H9 (cell line): ENCODE measurements around the gene S100A16. TPM values are rescaled to one million over a fixed set of nuclear protein-coding genes. Genes with fewer than 3 reads are reported as not detected.

Experiments used
- DNase-seq: peaks from one replicate; pipeline ENCODE4 v3.0.0-alpha.2; 2017
- H2AFZ ChIP-seq: one replicate; pipeline ENCODE4 v1.6.1; 2013; ENCODE audit warnings: mild to moderate bottlenecking, low read length, control low read depth, moderate library complexity
- H2AK5ac ChIP-seq: 2 replicates; pipeline ENCODE4 v1.6.1; 2013; ENCODE audit warnings: low read length, control low read depth, mixed read lengths; ENCODE audit not compliant: insufficient read length
- H2BK120ac ChIP-seq: one replicate; pipeline ENCODE4 v1.6.1; 2013; ENCODE audit warnings: low read depth, mild to moderate bottlenecking, low read length, control low read depth, inconsistent platforms; ENCODE audit not compliant: poor library complexity, severe bottlenecking
- H2BK12ac ChIP-seq: 2 replicates; pipeline ENCODE4 v1.6.1; 2013; ENCODE audit warnings: low read length, control low read depth, mixed read lengths, low read depth; ENCODE audit not compliant: insufficient read length
- H2BK15ac ChIP-seq: 2 replicates; pipeline ENCODE4 v1.6.1; 2013; ENCODE audit warnings: low read depth, low read length, control low read depth
- H2BK20ac ChIP-seq: one replicate; pipeline ENCODE4 v1.6.1; 2013; ENCODE audit warnings: low read depth, mild to moderate bottlenecking, low read length, control low read depth, inconsistent platforms; ENCODE audit not compliant: poor library complexity, severe bottlenecking
- H2BK5ac ChIP-seq: 2 replicates; pipeline ENCODE4 v1.6.1; 2013; ENCODE audit warnings: low read length, control low read depth, mixed read lengths; ENCODE audit not compliant: insufficient read length
- H3K14ac ChIP-seq: 2 replicates; pipeline ENCODE4 v1.6.1; 2013; ENCODE audit warnings: low read length, control low read depth; ENCODE audit not compliant: insufficient read depth
- H3K18ac ChIP-seq: 2 replicates; pipeline ENCODE4 v1.6.1; 2013; ENCODE audit warnings: low read depth, mild to moderate bottlenecking, mixed read lengths, low read length, control low read depth; ENCODE audit not compliant: insufficient read length
- H3K23ac ChIP-seq: 2 replicates; pipeline ENCODE4 v1.6.1; 2013; ENCODE audit warnings: low read length, control low read depth, mixed read lengths, low read depth; ENCODE audit not compliant: insufficient read length
- H3K23me2 ChIP-seq: 2 replicates; pipeline ENCODE4 v1.6.1; 2013; ENCODE audit warnings: low read depth, mild to moderate bottlenecking, mixed read lengths, low read length, control low read depth; ENCODE audit not compliant: insufficient read length, poor library complexity, severe bottlenecking
- H3K27ac ChIP-seq: 2 replicates; pipeline ENCODE4 v1.5.1; 2013; ENCODE audit warnings: low read length, control low read depth, mixed read lengths, low read depth; ENCODE audit not compliant: insufficient read length
- H3K27me3 ChIP-seq: 2 replicates; pipeline ENCODE4 v1.6.1; 2013; ENCODE audit warnings: low read length, control low read depth, inconsistent platforms; ENCODE audit not compliant: insufficient read depth
- H3K4ac ChIP-seq: 2 replicates; pipeline ENCODE4 v1.6.1; 2013; ENCODE audit warnings: low read depth, mild to moderate bottlenecking, control low read depth, inconsistent platforms, low read length, moderate library complexity
- H3K4me1 ChIP-seq: 2 replicates; pipeline ENCODE4 v1.6.1; 2013; ENCODE audit warnings: low read length, control low read depth, inconsistent platforms; ENCODE audit not compliant: insufficient read depth
- H3K4me2 ChIP-seq: 2 replicates; pipeline ENCODE4 v1.6.1; 2013; ENCODE audit warnings: low read length, control low read depth, mixed read lengths; ENCODE audit not compliant: insufficient read length, insufficient read depth
- H3K56ac ChIP-seq: 2 replicates; pipeline ENCODE4 v1.6.1; 2013; ENCODE audit warnings: low read depth, mild to moderate bottlenecking, mixed read lengths, low read length, control low read depth; ENCODE audit not compliant: insufficient read length
- H3K79me1 ChIP-seq: 2 replicates; pipeline ENCODE4 v1.6.1; 2013; ENCODE audit warnings: low read depth, mild to moderate bottlenecking, moderate library complexity, low read length, control low read depth, inconsistent platforms; ENCODE audit not compliant: insufficient read depth, poor library complexity, severe bottlenecking
- H3K79me2 ChIP-seq: 2 replicates; pipeline ENCODE4 v1.6.1; 2013; ENCODE audit warnings: low read length, control low read depth, inconsistent platforms; ENCODE audit not compliant: insufficient read depth
- H3K9ac ChIP-seq: 2 replicates; pipeline ENCODE4 v1.6.1; 2013; ENCODE audit warnings: low read length, control low read depth, mixed read lengths; ENCODE audit not compliant: insufficient read length; ENCODE audit errors: extremely low read depth
- H3K9me3 ChIP-seq: one replicate; pipeline ENCODE4 v1.6.1; 2013; ENCODE audit warnings: low read depth, low read length, inconsistent platforms; ENCODE audit not compliant: control insufficient read depth
- H3T11ph ChIP-seq: one replicate; pipeline ENCODE4 v1.6.1; 2013; ENCODE audit warnings: mild to moderate bottlenecking, low read length, control low read depth, inconsistent platforms
- H4K20me1 ChIP-seq: one replicate; pipeline ENCODE4 v1.6.1; 2013; ENCODE audit not compliant: control insufficient read depth, insufficient read length, insufficient read depth
- H4K5ac ChIP-seq: 2 replicates; pipeline ENCODE4 v1.6.1; 2013; ENCODE audit warnings: low read depth, mild to moderate bottlenecking, mixed read lengths, low read length, control low read depth; ENCODE audit not compliant: insufficient read length
- H4K8ac ChIP-seq: replicated peaks from 2 replicates; pipeline ENCODE4 v1.6.1; 2013; ENCODE audit warnings: low read length, control low read depth, mixed read lengths, low read depth; ENCODE audit not compliant: insufficient read length
- H4K91ac ChIP-seq: 2 replicates; pipeline ENCODE4 v1.6.1; 2013; ENCODE audit warnings: low read depth, mild to moderate bottlenecking, moderate library complexity, mixed read lengths, low read length, control low read depth; ENCODE audit not compliant: insufficient read length
- H3K27ac Mint-ChIP-seq, 3 experiments: 2 replicates in 2 of 3; 3 replicates in 1 of 3; pipeline ENCODE4 v1.8.0; 2020 to 2021; ENCODE audit warnings: mixed read lengths in 3 of 3, mild to moderate bottlenecking in 1 of 3, moderate library complexity in 1 of 3
- H3K27me3 Mint-ChIP-seq: 2 replicates; pipeline ENCODE4 v1.8.0; 2021; ENCODE audit warnings: low read depth, mild to moderate bottlenecking, moderate library complexity, mixed read lengths
- H3K36me3 Mint-ChIP-seq, 3 experiments: 2 replicates in 2 of 3; 3 replicates in 1 of 3; pipeline ENCODE4 v1.8.0; 2020 to 2021; ENCODE audit warnings: low read depth in 3 of 3, mixed read lengths in 3 of 3; ENCODE audit not compliant: insufficient read depth in 1 of 3
- H3K4me1 Mint-ChIP-seq, 2 experiments: 2 replicates each; pipeline ENCODE4 v1.8.0; 2020; ENCODE audit warnings: mixed read lengths in 2 of 2
- H3K4me3 Mint-ChIP-seq, 2 experiments: 2 replicates in 1 of 2; 3 replicates in 1 of 2; pipeline ENCODE4 v1.8.0; 2020 to 2021; ENCODE audit warnings: mild to moderate bottlenecking in 2 of 2, mixed read lengths in 2 of 2, moderate library complexity in 1 of 2
- H3K9me3 Mint-ChIP-seq, 2 experiments: 2 replicates in 1 of 2; 3 replicates in 1 of 2; pipeline ENCODE4 v1.8.0; 2020; ENCODE audit warnings: mild to moderate bottlenecking in 2 of 2, mixed read lengths in 2 of 2, moderate library complexity in 1 of 2
- CTCF ChIP-seq: fragments of 200-600 bp; sonication (generic); conservative IDR thresholded peaks from 3 replicates; pipeline ENCODE4 v1.8.0; 2021; ENCODE audit warnings: antibody characterized with exemption, mild to moderate bottlenecking
- WGBS: extraction: QIAGEN DNeasy Blood & Tissue Kit; methylation state at CpG from one replicate; pipeline ENCODE4 v1.1.7; 2013; ENCODE audit warnings: missing lambda C conversion rate, low lambda C conversion rate, mixed read lengths; ENCODE audit not compliant: insufficient read length; ENCODE audit errors: extremely low coverage; 5-methylcytosine and 5-hydroxymethylcytosine counted together
- total RNA-seq: library from RNA; stranded (reverse); gene quantifications from 2 replicates; pipeline ENCODE4 v1.2.1, GENCODE V29; 2021

S100A16 gene
- total RNA-seq, 1 experiment from 2014 or later = 8.0 TPM

- Histone ChIP-seq H4K8ac (no peak within 1 kb of the TSS), H3T11ph (no peak within 1 kb of the TSS), H3K14ac (no peak within 1 kb of the TSS), H3K23me2 (no peaks in the 10 kb centered on the region), H3K9me3 (no peaks in the 10 kb centered on the region), H3K4me1 (peaks cover 4% of the 10 kb centered on the region; the same call in 1 of the 2 replicates), H3K27me3 (no peaks in the 10 kb centered on the region), H3K79me1 (no peaks in the 10 kb centered on the region), H2BK15ac (no peak within 1 kb of the TSS), H3K27ac (no peak within 1 kb of the TSS), H2AFZ (no peak within 1 kb of the TSS), H2BK5ac (no peak within 1 kb of the TSS), H3K23ac (no peak within 1 kb of the TSS), H3K79me2 (no peaks in the 10 kb centered on the region), H3K56ac (no peak within 1 kb of the TSS), H3K9ac (no peak within 1 kb of the TSS), H4K91ac (no peak within 1 kb of the TSS), H2BK120ac (no peak within 1 kb of the TSS), H2AK5ac (no peak within 1 kb of the TSS), H2BK12ac (no peak within 1 kb of the TSS), H2BK20ac (no peak within 1 kb of the TSS), H3K4ac (no peak within 1 kb of the TSS), H4K20me1 (no peaks in the 10 kb centered on the region), H3K18ac (no peak within 1 kb of the TSS), H3K4me2 (no peak within 1 kb of the TSS), H4K5ac (no peak within 1 kb of the TSS)
- no CpG with 5 or more reads among the region's 10 CpGs for WGBS
- Mint-ChIP-seq H3K27ac (peak within 1 kb of the TSS in 2 of 3 experiments; percentile 55 to 75; a peak in 3 of 7 replicates), H3K27me3 (no peaks in the 10 kb centered on the region; the same call in 1 of the 2 replicates), H3K4me3 (no peak within 1 kb of the TSS; a peak in 1 of 5 replicates), H3K9me3 (no peaks in the 10 kb centered on the region), H3K36me3 (peaks cover 5 to 17% (median 5%) of the 10 kb centered on the region in 3 experiments; a peak in 5 of 7 replicates), H3K4me1 (peaks cover 23 to 45% of the 10 kb centered on the region in 2 experiments)
- DNase-seq = no peak
- TF ChIP-seq CTCF = no peak
Measured at GRCh38 chr1:153616144-153616916, 3.4 kb upstream of the S100A16 start, which contains the start of gene S100A14. Gene S100A14 (minus strand): TSS chr1:153616325. CDS start chr1:153615858, 467 bp downstream.
